Measurements from ENCODE around the gene DDN. TPM values are rescaled to one million over a fixed set of nuclear protein-coding genes. Genes with fewer than 3 reads are reported as not detected.

The DDN gene
- total RNA-seq, 4 donors from 2014 or later: 0.11 TPM; not detected in 3

DNA sequence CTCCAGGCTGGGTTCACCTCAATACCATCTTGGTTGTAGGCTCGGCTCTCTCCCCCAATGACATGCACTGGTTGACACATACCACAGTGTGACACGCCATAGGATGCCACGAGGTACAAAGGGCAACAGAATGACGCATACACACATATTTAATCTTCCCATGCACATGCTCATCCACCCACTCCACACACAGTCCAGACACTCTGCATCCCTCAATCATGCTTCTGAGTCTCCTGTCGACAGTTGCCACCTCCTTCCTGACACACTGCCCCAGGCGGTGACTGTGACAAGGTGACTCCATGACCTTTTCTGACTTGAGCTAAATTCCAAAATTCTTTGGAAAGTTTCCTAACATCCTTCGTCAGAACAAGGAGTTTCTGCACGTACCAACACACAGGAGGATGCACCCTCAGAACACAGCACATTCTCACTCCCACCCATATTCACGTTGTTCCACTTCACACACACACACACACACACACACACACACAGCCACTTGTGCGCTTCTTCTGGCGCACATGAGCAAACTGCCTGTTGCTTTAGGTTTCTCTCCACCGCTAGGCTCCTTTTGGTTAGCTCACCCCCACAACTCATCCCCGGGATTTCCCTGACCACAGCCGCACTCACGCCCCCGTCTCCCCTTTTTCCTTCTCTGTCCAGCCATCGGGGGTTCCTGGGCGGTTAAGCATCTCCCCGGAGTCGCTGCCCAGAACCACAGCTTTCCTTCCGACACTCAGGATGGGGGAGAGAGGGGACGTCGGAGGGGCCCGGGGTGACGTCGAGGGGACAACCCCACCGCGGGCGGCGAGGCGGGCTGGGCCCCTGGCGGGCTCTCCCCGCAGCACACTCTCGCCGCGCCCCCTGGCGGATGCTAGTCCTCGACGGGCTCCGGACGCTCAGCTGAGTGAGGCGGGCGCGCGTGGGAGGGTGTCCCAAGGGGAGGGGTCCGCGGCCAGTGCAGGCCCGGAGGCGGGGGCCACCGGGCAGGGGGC lies 21.6 kb downstream of the DDN start:
- peaks cover 40 to 59% (median 51%) of the 10 kb centered on the region in 4 donors for H3K4me1 ChIP-seq
- no peak for DNase-seq (ENCODE audit: extremely low spot score)
- intact Hi-C loops (cut with DNase I): no loop called here
- H3K27me3 ChIP-seq: peaks cover 19 to 100% (median 75%) of the 10 kb centered on the region in 4 donors
- H3K9me3 ChIP-seq: no peaks in the 10 kb centered on the region
- no peak overlapping the region for H3K27ac ChIP-seq (replicated peaks in 1 of 4)
- TF ChIP-seq, protein P1, sequence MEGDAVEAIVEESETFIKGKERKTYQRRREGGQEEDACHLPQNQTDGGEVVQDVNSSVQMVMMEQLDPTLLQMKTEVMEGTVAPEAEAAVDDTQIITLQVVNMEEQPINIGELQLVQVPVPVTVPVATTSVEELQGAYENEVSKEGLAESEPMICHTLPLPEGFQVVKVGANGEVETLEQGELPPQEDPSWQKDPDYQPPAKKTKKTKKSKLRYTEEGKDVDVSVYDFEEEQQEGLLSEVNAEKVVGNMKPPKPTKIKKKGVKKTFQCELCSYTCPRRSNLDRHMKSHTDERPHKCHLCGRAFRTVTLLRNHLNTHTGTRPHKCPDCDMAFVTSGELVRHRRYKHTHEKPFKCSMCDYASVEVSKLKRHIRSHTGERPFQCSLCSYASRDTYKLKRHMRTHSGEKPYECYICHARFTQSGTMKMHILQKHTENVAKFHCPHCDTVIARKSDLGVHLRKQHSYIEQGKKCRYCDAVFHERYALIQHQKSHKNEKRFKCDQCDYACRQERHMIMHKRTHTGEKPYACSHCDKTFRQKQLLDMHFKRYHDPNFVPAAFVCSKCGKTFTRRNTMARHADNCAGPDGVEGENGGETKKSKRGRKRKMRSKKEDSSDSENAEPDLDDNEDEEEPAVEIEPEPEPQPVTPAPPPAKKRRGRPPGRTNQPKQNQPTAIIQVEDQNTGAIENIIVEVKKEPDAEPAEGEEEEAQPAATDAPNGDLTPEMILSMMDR (IDR thresholded peaks at IDR 0.05): peak; percentile 58 to 84 (median 63)
- TF ChIP-seq POLR2AphosphoS5 (IDR thresholded peaks at IDR 0.05): no peak
- TF ChIP-seq EP300 (IDR thresholded peaks at IDR 0.05): no peak
- no peak for TF ChIP-seq POLR2A (IDR thresholded peaks at IDR 0.05; ENCODE audit: low read depth)
- peak overlapping the region; percentile 37 to 53 (median 41) for H3K4me3 ChIP-seq
- H3K36me3 ChIP-seq: no peaks in the 10 kb centered on the region
- 32% methylated on average over 20 of the region's 50 CpGs for WGBS

DNA sequence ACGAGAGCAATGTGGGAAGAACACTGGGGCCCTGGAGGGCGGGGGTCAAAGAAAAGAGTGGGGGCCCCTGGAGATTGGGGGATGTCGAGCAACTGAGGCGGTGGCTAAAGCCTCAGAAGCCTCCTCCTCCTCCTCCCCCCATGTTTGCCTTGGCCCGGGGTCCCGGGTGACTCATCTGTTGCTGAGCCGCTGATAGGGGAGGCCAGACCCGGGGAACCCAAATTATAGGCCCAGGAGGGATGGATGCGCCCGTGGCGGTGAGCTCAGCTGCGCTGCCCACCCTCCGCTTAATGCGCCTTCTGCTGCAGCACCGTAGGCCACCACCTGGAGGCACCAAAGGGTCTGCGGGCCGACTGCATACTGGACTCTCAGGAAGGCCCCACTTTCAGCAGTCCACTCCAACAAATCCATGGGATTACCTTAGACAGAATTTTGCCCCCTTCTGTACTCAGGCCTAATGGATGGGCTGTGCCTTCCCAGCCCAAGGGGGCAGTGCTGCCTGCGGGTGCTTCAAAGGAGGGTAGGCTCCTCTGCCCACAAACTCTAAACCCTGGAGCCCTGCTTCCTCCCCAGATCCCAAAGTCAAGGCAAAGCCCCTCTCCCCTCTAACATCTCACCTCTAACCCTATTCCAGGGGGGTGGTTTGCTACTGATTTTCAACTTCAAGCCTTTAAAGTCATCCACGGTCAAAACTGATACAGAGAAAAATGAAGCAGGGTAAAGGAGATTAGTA lies 25.1 kb downstream of the DDN start:
- TF ChIP-seq, protein P1 (IDR thresholded peaks at IDR 0.05): peak; percentile 33 to 63 (median 44)
- no peak for TF ChIP-seq EP300 (IDR thresholded peaks at IDR 0.05)
- no peak for TF ChIP-seq POLR2AphosphoS5 (IDR thresholded peaks at IDR 0.05)
- H3K27ac ChIP-seq (replicated peaks in 1 of 4): no peak overlapping the region
- 48% methylated on average over 8 of the region's 19 CpGs for WGBS
- no peak overlapping the region for H3K4me3 ChIP-seq
- no peak for DNase-seq (ENCODE audit: extremely low spot score)
- no peaks in the 10 kb centered on the region for H3K9me3 ChIP-seq
- peaks cover 33 to 64% (median 58%) of the 10 kb centered on the region in 4 donors for H3K4me1 ChIP-seq
- no peaks in the 10 kb centered on the region for H3K36me3 ChIP-seq
- peaks cover 17 to 100% (median 72%) of the 10 kb centered on the region in 4 donors for H3K27me3 ChIP-seq
- intact Hi-C loops (cut with DNase I): no loop called here

DNA sequence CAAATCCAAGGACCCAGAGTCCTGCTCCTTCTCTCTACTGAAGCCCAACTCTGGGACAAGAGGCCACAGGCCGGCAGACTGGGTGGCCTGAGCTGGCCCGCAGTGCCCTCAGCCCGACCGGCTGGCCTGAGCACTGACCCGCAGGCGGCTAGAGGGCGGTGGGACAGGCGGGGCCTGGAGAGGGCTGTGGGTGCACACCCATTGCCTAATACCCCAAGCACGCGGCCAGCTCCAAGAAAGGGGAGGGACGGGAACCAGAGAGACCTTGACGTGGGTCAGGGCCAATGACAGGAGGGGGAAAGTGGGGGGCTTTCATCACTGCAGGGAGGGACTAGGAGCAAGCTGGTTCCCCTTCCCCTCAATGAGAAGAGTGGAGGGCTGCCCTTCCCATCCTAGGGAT lies 25.6 kb downstream of the DDN start:
- peak overlapping the region in 2 of 4 donors; percentile 28 to 34 for H3K27ac ChIP-seq (replicated peaks in 1 of 4)
- H3K36me3 ChIP-seq: no peaks in the 10 kb centered on the region
- no peak overlapping the region for H3K4me3 ChIP-seq
- H3K4me1 ChIP-seq: peaks cover 27 to 58% (median 53%) of the 10 kb centered on the region in 4 donors
- peaks cover 11 to 98% (median 66%) of the 10 kb centered on the region in 4 donors for H3K27me3 ChIP-seq
- no peak for DNase-seq (ENCODE audit: extremely low spot score)
- WGBS: 31% methylated on average over 8 of the region's 12 CpGs
- no peaks in the 10 kb centered on the region for H3K9me3 ChIP-seq
- intact Hi-C loops (cut with DNase I): no loop called here
- TF ChIP-seq POLR2A (IDR thresholded peaks at IDR 0.05; ENCODE audit: low read depth) (no peak), EP300 (IDR thresholded peaks at IDR 0.05) (no peak), POLR2AphosphoS5 (IDR thresholded peaks at IDR 0.05) (no peak)
- TF ChIP-seq, protein P1 (IDR thresholded peaks at IDR 0.05): no peak

DNA sequence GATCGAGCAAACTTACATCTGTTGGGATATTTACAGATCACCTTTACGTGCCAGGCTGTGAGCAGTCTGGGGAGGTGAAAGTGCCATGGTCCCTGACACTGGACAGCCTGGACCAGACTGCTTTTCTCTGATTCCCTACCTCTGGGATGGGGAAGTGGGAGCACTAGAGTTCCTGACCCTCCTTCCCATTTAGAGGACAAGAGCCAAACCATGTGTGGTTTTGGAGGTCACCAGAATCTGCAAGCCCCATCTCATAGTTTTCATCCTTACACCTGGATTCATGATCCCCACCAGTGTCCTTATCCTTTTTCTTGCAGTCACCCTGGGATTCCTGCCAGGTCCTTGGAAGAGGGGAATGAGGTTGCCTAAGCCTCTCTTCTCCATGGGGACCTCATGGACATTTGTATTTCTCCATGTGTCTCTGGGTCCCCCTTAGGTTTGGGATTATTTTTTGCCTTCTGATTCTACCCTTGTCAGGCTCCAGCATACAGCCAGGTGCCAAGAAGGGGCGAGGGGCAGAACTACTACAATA lies 26.2 kb downstream of the DDN start:
- 39% methylated on average over 3 of the region's 3 CpGs for WGBS
- Histone ChIP-seq H3K4me3 (no peak overlapping the region), H3K27ac (replicated peaks in 1 of 4) (peak overlapping the region in 2 of 4 donors; percentile 28 to 34), H3K9me3 (no peaks in the 10 kb centered on the region), H3K4me1 (peaks cover 22 to 53% (median 47%) of the 10 kb centered on the region in 4 donors), H3K27me3 (peaks cover 9 to 93% (median 61%) of the 10 kb centered on the region in 4 donors), H3K36me3 (no peaks in the 10 kb centered on the region)
- intact Hi-C loops (cut with DNase I): no loop called here
- DNase-seq (ENCODE audit: extremely low spot score): no peak
- no peak for TF ChIP-seq EP300 (IDR thresholded peaks at IDR 0.05)
- TF ChIP-seq POLR2AphosphoS5 (IDR thresholded peaks at IDR 0.05): no peak
- TF ChIP-seq, protein P1 (IDR thresholded peaks at IDR 0.05): no peak
- TF ChIP-seq POLR2A (IDR thresholded peaks at IDR 0.05; ENCODE audit: low read depth): no peak
